ENCODE data around the gene CADM4.
"Not testable (repeated sequence)": the region's sequence is repeated elsewhere in the genome, so short reads cannot be mapped to it uniquely, and the experiment has no call there.

Gene CADM4

GRCh38 chr19:43662487-43662886, 22.8 kb upstream of the CADM4 start:
- no peak for DNase-seq (ENCODE audit: low read depth)

- no peak for DNase-seq (ENCODE audit: low read depth)
Observed at GRCh38 chr19:43660971-43661360, 21.3 kb upstream of the CADM4 start.

- no peak for DNase-seq (ENCODE audit: low read depth)
Observed at GRCh38 chr19:43660301-43660970, 20.8 kb upstream of the CADM4 start.

- DNase-seq (ENCODE audit: low read depth), result no peak
Observed at GRCh38 chr19:43658494-43658893, 18.8 kb upstream of the CADM4 start.

- DNase-seq (ENCODE audit: low read depth), result no peak
Observed at GRCh38 chr19:43658001-43658400, 18.4 kb upstream of the CADM4 start.

- no peak for DNase-seq (ENCODE audit: low read depth)
Observed at GRCh38 chr19:43656436-43656835, 16.8 kb upstream of the CADM4 start.

GRCh38 chr19:43652546-43652874, 12.9 kb upstream of the CADM4 start:
- no peak for DNase-seq (ENCODE audit: low read depth)

GRCh38 chr19:43651758-43652545, 12.3 kb upstream of the CADM4 start:
- DNase-seq (ENCODE audit: low read depth), result no peak

- DNase-seq (ENCODE audit: low read depth), result not testable (repeated sequence)
Observed at GRCh38 chr19:43650276-43650675, 10.6 kb upstream of the CADM4 start.

- DNase-seq (ENCODE audit: low read depth), result no peak
Observed at GRCh38 chr19:43649514-43649913, 9.9 kb upstream of the CADM4 start.

- DNase-seq (ENCODE audit: low read depth), result no peak
Observed at GRCh38 chr19:43648633-43649032, 9.0 kb upstream of the CADM4 start.

- DNase-seq (ENCODE audit: low read depth), result no peak
Observed at GRCh38 chr19:43644181-43644580, 4.5 kb upstream of the CADM4 start.

GRCh38 chr19:43643326-43643725, 3.7 kb upstream of the CADM4 start:
- no peak for DNase-seq (ENCODE audit: low read depth)

GRCh38 chr19:43642531-43642930, 2.9 kb upstream of the CADM4 start:
- DNase-seq (ENCODE audit: low read depth), result no peak

- no peak for DNase-seq (ENCODE audit: low read depth)
Observed at GRCh38 chr19:43641333-43641732, 1.7 kb upstream of the CADM4 start.

- DNase-seq (ENCODE audit: low read depth), result no peak
Observed at GRCh38 chr19:43640424-43640757, 741 bp upstream of the CADM4 start.

GRCh38 chr19:43638995-43639518, 593 bp downstream of the CADM4 start:
- DNase-seq (ENCODE audit: low read depth), result no peak

GRCh38 chr19:43638214-43638994, 1.2 kb downstream of the CADM4 start:
- no peak for DNase-seq (ENCODE audit: low read depth)

- no peak for DNase-seq (ENCODE audit: low read depth)
Observed at GRCh38 chr19:43636121-43636683, 3.4 kb downstream of the CADM4 start.

- DNase-seq (ENCODE audit: low read depth), result not testable (repeated sequence)
Observed at GRCh38 chr19:43635561-43635940, 4.1 kb downstream of the CADM4 start.

- no peak for DNase-seq (ENCODE audit: low read depth)
Observed at GRCh38 chr19:43634872-43635560, 4.6 kb downstream of the CADM4 start.

GRCh38 chr19:43634506-43634871, 5.2 kb downstream of the CADM4 start:
- DNase-seq (ENCODE audit: low read depth), result no peak

Measured in T-helper 22 cell (primary cell).